SK-N-SH (cell line): ENCODE data around the gene VPS52. TPM values are rescaled to one million over a fixed set of nuclear protein-coding genes. Genes with fewer than 3 reads are reported as not detected.
A peak's percentile ranks its signal among the peaks of the same experiment; 100 is the strongest.

ENCODE experiments used
- CTCF ChIA-PET: fragments of 300-600, 350-600 bp; formaldehyde crosslinking; extraction: SDS; loops from one replicate; lab custom pipeline; 2021; lab: Yijun Ruan, JAX
- POLR2A ChIA-PET: fragments of 350-600 bp; sonication (Branson Sonifier 250); formaldehyde crosslinking; extraction: SDS; loops from one replicate; lab custom pipeline; 2020; ENCODE audit warnings: antibody characterized with exemption, inconsistent platforms; lab: Yijun Ruan, JAX
- DNase-seq: peaks from one replicate; pipeline ENCODE4 v3.0.0; 2012
- H2AFZ ChIP-seq: fragments of 200-600 bp; sonication (generic); 2 replicates; pipeline ENCODE4 v1.8.1; 2016; ENCODE audit warnings: antibody characterized with exemption, mild to moderate bottlenecking, low read depth
- H3F3A ChIP-seq: fragments of 200-600 bp; sonication (generic); replicated peaks from 2 replicates; pipeline ENCODE3; 2016; ENCODE audit warnings: antibody characterized with exemption, mild to moderate bottlenecking; ENCODE audit not compliant: insufficient read depth
- H3K27ac ChIP-seq, 2 experiments: fragments of 200-500 bp in 1 of 2; fragments of 200-600 bp in 1 of 2; sonication (Bioruptor generic) in 1 of 2; sonication (generic), shearing (Covaris generic) in 1 of 2; 2 replicates each; pipeline versions ENCODE4 v1.5.1 to v1.6.1; 2014 to 2016; ENCODE audit warnings: low read depth in 2 of 2, inconsistent platforms in 1 of 2, low read length in 1 of 2, mild to moderate bottlenecking in 1 of 2, mixed read lengths in 1 of 2
- H3K27me3 ChIP-seq: fragments of 200-600 bp; sonication (generic), shearing (Covaris generic); 2 replicates; pipeline ENCODE4 v1.6.1; 2016; ENCODE audit warnings: mixed run types; ENCODE audit not compliant: insufficient read depth
- H3K36me3 ChIP-seq, 2 experiments: fragments of 200-500 bp in 1 of 2; fragments of 200-600 bp in 1 of 2; sonication (Bioruptor generic) in 1 of 2; sonication (generic) in 1 of 2; replicated peaks in 1 of 2; 2 replicates each; pipeline versions ENCODE3 to v1.5.1; 2014 to 2016; ENCODE audit warnings: low read length in 1 of 2, mild to moderate bottlenecking in 1 of 2; ENCODE audit not compliant: insufficient read depth in 2 of 2, control insufficient read depth in 1 of 2
- H3K4me1 ChIP-seq, 2 experiments: fragments of 200-500 bp in 1 of 2; fragments of 200-600 bp in 1 of 2; sonication (Bioruptor generic) in 1 of 2; sonication (generic), shearing (Covaris generic) in 1 of 2; 2 replicates each; pipeline versions ENCODE4 v1.5.1 to v1.6.1; 2014 to 2016; ENCODE audit warnings: low read depth in 1 of 2, low read length in 1 of 2, mixed run types in 1 of 2; ENCODE audit not compliant: insufficient read depth in 2 of 2, control insufficient read depth in 1 of 2
- H3K4me2 ChIP-seq: fragments of 200-600 bp; sonication (generic), shearing (Covaris generic); 2 replicates; pipeline ENCODE4 v1.6.1; 2017; ENCODE audit warnings: mixed run types
- H3K4me3 ChIP-seq, 2 experiments: fragments of 200-500 bp in 1 of 2; fragments of 200-600 bp in 1 of 2; sonication (Bioruptor generic) in 1 of 2; sonication (generic), shearing (Covaris generic) in 1 of 2; 2 replicates each; pipeline versions ENCODE4 v1.5.1 to v1.8.1; 2014 to 2016; ENCODE audit warnings: low read depth in 2 of 2, inconsistent platforms in 1 of 2, low read length in 1 of 2, mild to moderate bottlenecking in 1 of 2, mixed read lengths in 1 of 2, moderate library complexity in 1 of 2
- H3K79me2 ChIP-seq: fragments of 200-600 bp; sonication (generic); 2 replicates; pipeline ENCODE4 v1.8.1; 2017; ENCODE audit warnings: mild to moderate bottlenecking; ENCODE audit not compliant: insufficient read depth
- H3K9ac ChIP-seq: fragments of 200-600 bp; sonication (generic); 2 replicates; pipeline ENCODE4 v1.6.1; 2017; ENCODE audit warnings: mixed run types
- H3K9me2 ChIP-seq: fragments of 200-600 bp; sonication (generic); 2 replicates; pipeline ENCODE4 v1.6.1; 2017; ENCODE audit warnings: mixed run types
- H3K9me3 ChIP-seq: fragments of 200-600 bp; sonication (generic); 2 replicates; pipeline ENCODE4 v1.6.1; 2017; ENCODE audit warnings: mixed run types, mild to moderate bottlenecking, moderate library complexity
- H4K20me1 ChIP-seq: fragments of 200-600 bp; sonication (generic); 2 replicates; pipeline ENCODE4 v1.6.1; 2017; ENCODE audit warnings: mild to moderate bottlenecking, mixed run types; ENCODE audit not compliant: insufficient read depth
- ELF1 ChIP-seq: IDR thresholded peaks from 2 replicates; pipeline ENCODE4 v1.4.0; 2012
- EP300 ChIP-seq, 2 experiments: IDR thresholded peaks; 2 replicates each; pipeline versions ENCODE4 v1.4.0 to v1.6.1; 2012; ENCODE audit warnings: borderline replicate concordance in 1 of 2, low read depth in 1 of 2, low read length in 1 of 2
- EZH2phosphoT487 ChIP-seq: fragments of 200-600 bp; sonication (generic); IDR thresholded peaks from 2 replicates; pipeline ENCODE4 v1.6.1; 2017; ENCODE audit warnings: low read depth, mixed run types, mild to moderate bottlenecking, antibody characterized with exemption, moderate library complexity, borderline replicate concordance
- FOSL2 ChIP-seq: IDR thresholded peaks from 2 replicates; pipeline ENCODE4 v1.4.0; 2012; ENCODE audit warnings: low read depth, mild to moderate bottlenecking, moderate library complexity, borderline replicate concordance
- GATA2 ChIP-seq: sonication (generic); formaldehyde crosslinking; IDR thresholded peaks from 2 replicates; pipeline ENCODE4 v1.5.0; 2020; ENCODE audit warnings: mild to moderate bottlenecking, missing genetic modification reagents
- SMC3 ChIP-seq: IDR thresholded peaks from 2 replicates; pipeline ENCODE4 v1.6.1; 2012; ENCODE audit warnings: low read depth, low read length, improper control_type of control experiment
- TAF1 ChIP-seq: IDR thresholded peaks from 2 replicates; pipeline ENCODE4 v1.6.1; 2012; ENCODE audit warnings: low read depth, mild to moderate bottlenecking, low read length, moderate library complexity, borderline replicate concordance
- TCF12 ChIP-seq: IDR thresholded peaks from 2 replicates; pipeline ENCODE4 v1.4.0; 2012
- whole genome bisulfite sequencing: methylation state at CpG from one replicate; pipeline ENCODE4 v1.1.6; 2017; ENCODE audit warnings: low lambda C conversion rate; 5-methylcytosine and 5-hydroxymethylcytosine counted together
- polyA plus RNA-seq, 3 experiments: library from polyadenylated mRNA; depleted of rRNA; stranded (reverse); fragments of >200 nt; gene quantifications; 2 replicates each; pipeline ENCODE4 v1.2.3, GENCODE V29; 2012
- TF ChIP-seq, protein P1 (sequence below): IDR thresholded peaks from 2 replicates; pipeline ENCODE4; 2012
- TF ChIP-seq, protein P2 (sequence below): IDR thresholded peaks from 2 replicates; pipeline ENCODE4 v1.4.0; 2012; ENCODE audit warnings: low read depth, borderline replicate concordance
- TF ChIP-seq, protein P3 (sequence below): fragments of 200-600 bp; sonication (generic); IDR thresholded peaks from 2 replicates; pipeline ENCODE4 v1.6.1; 2017; ENCODE audit warnings: antibody characterized with exemption, mild to moderate bottlenecking, moderate library complexity
- TF ChIP-seq, protein P4 (sequence below): IDR thresholded peaks from 2 replicates; pipeline ENCODE4 v1.4.0; 2012; ENCODE audit warnings: low read depth

The VPS52 gene
- polyA plus RNA-seq, 1 of the 3 experiments (the other 2 are of a cell fraction), result 74.0 TPM

DNA sequence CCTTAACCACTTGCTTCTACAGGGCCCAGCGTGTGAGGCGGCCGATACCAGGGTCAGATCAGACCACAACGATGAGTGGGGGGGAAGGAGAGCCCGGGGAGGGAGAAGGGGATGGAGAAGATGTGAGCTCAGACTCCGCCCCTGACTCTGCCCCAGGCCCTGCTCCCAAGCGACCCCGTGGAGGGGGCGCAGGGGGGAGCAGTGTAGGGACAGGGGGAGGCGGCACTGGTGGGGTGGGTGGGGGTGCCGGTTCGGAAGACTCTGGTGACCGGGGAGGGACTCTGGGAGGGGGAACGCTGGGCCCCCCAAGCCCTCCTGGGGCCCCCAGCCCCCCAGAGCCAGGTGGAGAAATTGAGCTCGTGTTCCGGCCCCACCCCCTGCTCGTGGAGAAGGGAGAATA, 60.5 kb downstream of the VPS52 start:
- CTCF ChIA-PET, result interaction anchor here (2.7 to 3.5 kb wide), 2 partner anchors 38 to 50 kb away, joined by 9 to 14 read pairs; no protein-coding TSS in a partner anchor
- peaks cover 14% of the 10 kb centered on the region; the same call in 1 of the 2 replicates for H3K79me2 ChIP-seq
- POLR2A ChIA-PET, result interaction anchor here (0.6 kb wide), 1 partner anchor 43 kb away, joined by 3 read pairs; no protein-coding TSS in a partner anchor
- H3K4me2 ChIP-seq, result no peak overlapping the region
- no peak for TF ChIP-seq ELF1
- no peak for TF ChIP-seq TAF1
- no peak for TF ChIP-seq GATA2
- TF ChIP-seq, protein P1, sequence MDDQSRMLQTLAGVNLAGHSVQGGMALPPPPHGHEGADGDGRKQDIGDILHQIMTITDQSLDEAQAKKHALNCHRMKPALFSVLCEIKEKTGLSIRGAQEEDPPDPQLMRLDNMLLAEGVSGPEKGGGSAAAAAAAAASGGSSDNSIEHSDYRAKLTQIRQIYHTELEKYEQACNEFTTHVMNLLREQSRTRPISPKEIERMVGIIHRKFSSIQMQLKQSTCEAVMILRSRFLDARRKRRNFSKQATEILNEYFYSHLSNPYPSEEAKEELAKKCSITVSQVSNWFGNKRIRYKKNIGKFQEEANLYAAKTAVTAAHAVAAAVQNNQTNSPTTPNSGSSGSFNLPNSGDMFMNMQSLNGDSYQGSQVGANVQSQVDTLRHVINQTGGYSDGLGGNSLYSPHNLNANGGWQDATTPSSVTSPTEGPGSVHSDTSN, result no peak
- no peak for TF ChIP-seq FOSL2
- TF ChIP-seq, protein P2, sequence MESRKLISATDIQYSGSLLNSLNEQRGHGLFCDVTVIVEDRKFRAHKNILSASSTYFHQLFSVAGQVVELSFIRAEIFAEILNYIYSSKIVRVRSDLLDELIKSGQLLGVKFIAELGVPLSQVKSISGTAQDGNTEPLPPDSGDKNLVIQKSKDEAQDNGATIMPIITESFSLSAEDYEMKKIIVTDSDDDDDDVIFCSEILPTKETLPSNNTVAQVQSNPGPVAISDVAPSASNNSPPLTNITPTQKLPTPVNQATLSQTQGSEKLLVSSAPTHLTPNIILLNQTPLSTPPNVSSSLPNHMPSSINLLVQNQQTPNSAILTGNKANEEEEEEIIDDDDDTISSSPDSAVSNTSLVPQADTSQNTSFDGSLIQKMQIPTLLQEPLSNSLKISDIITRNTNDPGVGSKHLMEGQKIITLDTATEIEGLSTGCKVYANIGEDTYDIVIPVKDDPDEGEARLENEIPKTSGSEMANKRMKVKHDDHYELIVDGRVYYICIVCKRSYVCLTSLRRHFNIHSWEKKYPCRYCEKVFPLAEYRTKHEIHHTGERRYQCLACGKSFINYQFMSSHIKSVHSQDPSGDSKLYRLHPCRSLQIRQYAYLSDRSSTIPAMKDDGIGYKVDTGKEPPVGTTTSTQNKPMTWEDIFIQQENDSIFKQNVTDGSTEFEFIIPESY, result no peak
- TF ChIP-seq, protein P3, sequence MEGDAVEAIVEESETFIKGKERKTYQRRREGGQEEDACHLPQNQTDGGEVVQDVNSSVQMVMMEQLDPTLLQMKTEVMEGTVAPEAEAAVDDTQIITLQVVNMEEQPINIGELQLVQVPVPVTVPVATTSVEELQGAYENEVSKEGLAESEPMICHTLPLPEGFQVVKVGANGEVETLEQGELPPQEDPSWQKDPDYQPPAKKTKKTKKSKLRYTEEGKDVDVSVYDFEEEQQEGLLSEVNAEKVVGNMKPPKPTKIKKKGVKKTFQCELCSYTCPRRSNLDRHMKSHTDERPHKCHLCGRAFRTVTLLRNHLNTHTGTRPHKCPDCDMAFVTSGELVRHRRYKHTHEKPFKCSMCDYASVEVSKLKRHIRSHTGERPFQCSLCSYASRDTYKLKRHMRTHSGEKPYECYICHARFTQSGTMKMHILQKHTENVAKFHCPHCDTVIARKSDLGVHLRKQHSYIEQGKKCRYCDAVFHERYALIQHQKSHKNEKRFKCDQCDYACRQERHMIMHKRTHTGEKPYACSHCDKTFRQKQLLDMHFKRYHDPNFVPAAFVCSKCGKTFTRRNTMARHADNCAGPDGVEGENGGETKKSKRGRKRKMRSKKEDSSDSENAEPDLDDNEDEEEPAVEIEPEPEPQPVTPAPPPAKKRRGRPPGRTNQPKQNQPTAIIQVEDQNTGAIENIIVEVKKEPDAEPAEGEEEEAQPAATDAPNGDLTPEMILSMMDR, result no peak
- no peak for TF ChIP-seq EZH2phosphoT487
- TF ChIP-seq, protein P4, sequence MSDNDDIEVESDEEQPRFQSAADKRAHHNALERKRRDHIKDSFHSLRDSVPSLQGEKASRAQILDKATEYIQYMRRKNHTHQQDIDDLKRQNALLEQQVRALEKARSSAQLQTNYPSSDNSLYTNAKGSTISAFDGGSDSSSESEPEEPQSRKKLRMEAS, result no peak
- no peak for TF ChIP-seq SMC3
- TF ChIP-seq TCF12, result no peak
- no peak for TF ChIP-seq EP300 (IDR thresholded peaks at IDR 0.05; ENCODE audit: borderline replicate concordance in 1 of 2, low read depth in 1 of 2, low read length in 1 of 2)
- H3K9ac ChIP-seq, result no peak overlapping the region
- no peak overlapping the region for H3K27ac ChIP-seq
- H4K20me1 ChIP-seq, result no peaks in the 10 kb centered on the region
- WGBS, result 89% methylated on average over 14 of the region's 17 CpGs
- no peaks in the 10 kb centered on the region for H3K9me2 ChIP-seq
- DNase-seq, result peak; percentile 11
- peaks cover 10 to 19% of the 10 kb centered on the region in 2 experiments for H3K36me3 ChIP-seq
- no peaks in the 10 kb centered on the region for H3K9me3 ChIP-seq
- peaks cover 9 to 33% of the 10 kb centered on the region in 2 experiments; a peak in 3 of 4 replicates for H3K4me1 ChIP-seq
- peaks cover 9% of the 10 kb centered on the region for H3F3A ChIP-seq
- no peak overlapping the region for H3K4me3 ChIP-seq
- no peaks in the 10 kb centered on the region for H3K27me3 ChIP-seq
- no peak overlapping the region for H2AFZ ChIP-seq
